PC-3 (cell line): ENCODE results near the gene SFTPD. TPM values are rescaled to one million over a fixed set of nuclear protein-coding genes. Genes with fewer than 3 reads are reported as not detected.
A peak's percentile ranks its signal among the peaks of the same experiment; 100 is the strongest.

ENCODE experiments used
- ATAC-seq: fragments of 200-7000 bp; cut with Tn5 transposase; 2 replicates; pipeline ENCODE4 v1.9.1; 2020; ENCODE audit warnings: mild to moderate bottlenecking, moderate library complexity
- BruUV-seq: library from RNA; stranded (reverse); fragments of 400-500 nt; replicated peaks from 2 replicates; lab custom pipeline; 2021; lab: Mats Ljungman, UMichigan
- CTCF ChIA-PET: fragments of 300-600 bp; sonication (Branson Sonifier 250); formaldehyde crosslinking; loops from one replicate; lab custom pipeline; 2022; ENCODE audit warnings: antibody characterized with exemption; lab: Charles Lee
- POLR2A ChIA-PET: fragments of 300-600 bp; sonication (Branson Sonifier 250); formaldehyde crosslinking; loops from one replicate; lab custom pipeline; 2022; ENCODE audit warnings: antibody characterized with exemption; ENCODE audit not compliant: unreplicated experiment; lab: Charles Lee
- DNase-seq: peaks from one replicate; pipeline ENCODE4 v3.0.0-alpha.2; 2015
- H2AFZ ChIP-seq: fragments of 300-600 bp; sonication (generic); 2 replicates; pipeline ENCODE4 v1.6.0; 2016; ENCODE audit warnings: antibody characterized with exemption, low read length
- H3F3A ChIP-seq: fragments of 300-600 bp; sonication (generic); one replicate; pipeline ENCODE4 v1.6.0; 2017; ENCODE audit warnings: antibody characterized with exemption, low read length, control low read depth, mild to moderate bottlenecking; ENCODE audit not compliant: unreplicated experiment
- H3K27ac ChIP-seq: fragments of 300-600 bp; sonication (generic); 2 replicates; pipeline ENCODE4 v1.5.1; 2016; ENCODE audit warnings: mild to moderate bottlenecking, low read length
- H3K27me3 ChIP-seq: fragments of 300-600 bp; sonication (generic); 2 replicates; pipeline ENCODE4 v1.6.1; 2016; ENCODE audit warnings: low read length, mixed read lengths
- H3K36me3 ChIP-seq: fragments of 300-600 bp; sonication (generic); 2 replicates; pipeline ENCODE4 v1.6.1; 2016; ENCODE audit warnings: low read depth, mixed run types, low read length, mixed read lengths
- H3K4me1 ChIP-seq: fragments of 300-600 bp; sonication (generic); 2 replicates; pipeline ENCODE4 v1.5.1; 2016; ENCODE audit warnings: low read length; ENCODE audit not compliant: insufficient read depth
- H3K4me2 ChIP-seq: fragments of 300-600 bp; sonication (generic); 2 replicates; pipeline ENCODE4 v1.6.0; 2016; ENCODE audit warnings: low read length
- H3K4me3 ChIP-seq: fragments of 300-600 bp; sonication (generic); 2 replicates; pipeline ENCODE4 v1.5.1; 2016; ENCODE audit warnings: mild to moderate bottlenecking, low read length, mixed read lengths
- H3K79me2 ChIP-seq: fragments of 300-600 bp; sonication (generic); 2 replicates; pipeline ENCODE4 v1.6.1; 2017; ENCODE audit warnings: low read length, mixed read lengths
- H3K9ac ChIP-seq: fragments of 300-600 bp; sonication (generic); 2 replicates; pipeline ENCODE4 v1.6.0; 2016; ENCODE audit warnings: mild to moderate bottlenecking, low read length
- H3K9me2 ChIP-seq: fragments of 300-600 bp; sonication (generic); replicated peaks from 2 replicates; pipeline ENCODE4 v1.6.1; 2016; ENCODE audit warnings: mixed run types, low read length, mixed read lengths
- H3K9me3 ChIP-seq: fragments of 300-600 bp; sonication (generic); 2 replicates; pipeline ENCODE4 v1.6.1; 2016; ENCODE audit warnings: low read length, mixed read lengths
- H4K20me1 ChIP-seq: fragments of 300-600 bp; sonication (generic); 2 replicates; pipeline ENCODE4 v1.6.1; 2016; ENCODE audit warnings: low read length, mixed read lengths
- EZH2 ChIP-seq: fragments of 300-600 bp; sonication (generic); IDR thresholded peaks from one replicate; pipeline ENCODE4 v1.6.1; 2017; ENCODE audit warnings: antibody characterized with exemption, mild to moderate bottlenecking, low read length; ENCODE audit not compliant: unreplicated experiment
- EZH2phosphoT487 ChIP-seq: fragments of 300-600 bp; sonication (generic); IDR thresholded peaks from 2 replicates; pipeline ENCODE4 v1.6.1; 2018; ENCODE audit warnings: mild to moderate bottlenecking, antibody characterized with exemption, low read length, borderline replicate concordance
- intact Hi-C: fragments of 100-400 bp; cut with micrococcal nuclease; formaldehyde crosslinking; loops from 2 replicates; pipeline ENCODE4 v1.9.0; 2023
- total RNA-seq: library from RNA; depleted of rRNA; stranded (reverse); fragments of >200 nt; gene quantifications from 2 replicates; pipeline ENCODE4 v1.2.3, GENCODE V29; 2014
- TF ChIP-seq, protein P1 (sequence below): fragments of 300-600 bp; sonication (generic); conservative IDR thresholded peaks from 2 replicates; pipeline ENCODE4 v1.5.1; 2017; ENCODE audit warnings: antibody characterized with exemption, low read depth, mild to moderate bottlenecking, low read length

SFTPD gene
- total RNA-seq, 1 experiment from 2014 or later: not detected

DNA sequence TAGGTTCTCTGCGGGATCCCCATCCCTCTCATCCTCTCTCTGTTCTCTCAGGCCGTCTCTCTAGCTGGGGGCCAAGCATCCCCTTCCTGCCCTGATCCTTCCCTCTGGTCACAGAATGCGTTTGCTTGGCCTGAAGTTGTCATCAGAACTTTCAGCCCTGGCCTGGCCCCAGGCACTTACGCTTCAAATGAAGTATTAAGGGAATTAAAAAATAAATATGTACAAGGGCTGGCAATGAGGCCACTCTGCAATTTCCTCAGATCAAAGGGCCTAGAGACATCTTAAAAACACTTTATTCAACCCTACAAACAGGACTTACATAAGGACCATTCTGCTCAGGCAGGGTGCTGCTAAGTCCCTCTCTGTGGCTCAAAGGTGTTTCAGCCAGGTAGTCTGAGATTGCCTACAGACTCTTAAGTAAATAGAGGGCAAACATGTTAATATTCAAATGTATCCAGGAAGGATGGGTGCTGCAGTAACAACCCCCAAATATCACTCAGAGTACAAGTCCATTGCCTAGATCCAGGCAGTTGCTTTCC, 16.0 kb downstream of the SFTPD start:
- H3K4me1 ChIP-seq: peaks cover 28% of the 10 kb centered on the region
- ChIA-PET POLR2A (no interaction called here), CTCF (interaction anchor here (0.6 kb wide), 1 partner anchor 38 kb away, joined by 5 read pairs; no protein-coding TSS in a partner anchor)
- H3K27me3 ChIP-seq: peaks cover 21% of the 10 kb centered on the region
- intact Hi-C loops: no loop called here
- no peak overlapping the region for H2AFZ ChIP-seq
- TF ChIP-seq EZH2 (no peak), EZH2phosphoT487 (no peak)
- TF ChIP-seq, protein P1, sequence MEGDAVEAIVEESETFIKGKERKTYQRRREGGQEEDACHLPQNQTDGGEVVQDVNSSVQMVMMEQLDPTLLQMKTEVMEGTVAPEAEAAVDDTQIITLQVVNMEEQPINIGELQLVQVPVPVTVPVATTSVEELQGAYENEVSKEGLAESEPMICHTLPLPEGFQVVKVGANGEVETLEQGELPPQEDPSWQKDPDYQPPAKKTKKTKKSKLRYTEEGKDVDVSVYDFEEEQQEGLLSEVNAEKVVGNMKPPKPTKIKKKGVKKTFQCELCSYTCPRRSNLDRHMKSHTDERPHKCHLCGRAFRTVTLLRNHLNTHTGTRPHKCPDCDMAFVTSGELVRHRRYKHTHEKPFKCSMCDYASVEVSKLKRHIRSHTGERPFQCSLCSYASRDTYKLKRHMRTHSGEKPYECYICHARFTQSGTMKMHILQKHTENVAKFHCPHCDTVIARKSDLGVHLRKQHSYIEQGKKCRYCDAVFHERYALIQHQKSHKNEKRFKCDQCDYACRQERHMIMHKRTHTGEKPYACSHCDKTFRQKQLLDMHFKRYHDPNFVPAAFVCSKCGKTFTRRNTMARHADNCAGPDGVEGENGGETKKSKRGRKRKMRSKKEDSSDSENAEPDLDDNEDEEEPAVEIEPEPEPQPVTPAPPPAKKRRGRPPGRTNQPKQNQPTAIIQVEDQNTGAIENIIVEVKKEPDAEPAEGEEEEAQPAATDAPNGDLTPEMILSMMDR: no peak
- no peak overlapping the region for H3K9ac ChIP-seq
- no peak overlapping the region for H3K27ac ChIP-seq
- no peaks in the 10 kb centered on the region for H4K20me1 ChIP-seq
- no TSS peak for BruUV-seq
- ATAC-seq: no peak
- no peaks in the 10 kb centered on the region for H3K79me2 ChIP-seq
- no peaks in the 10 kb centered on the region for H3K9me3 ChIP-seq
- H3F3A ChIP-seq: no peaks in the 10 kb centered on the region
- H3K4me3 ChIP-seq: no peak overlapping the region
- no peaks in the 10 kb centered on the region for H3K36me3 ChIP-seq
- H3K9me2 ChIP-seq: no peaks in the 10 kb centered on the region
- H3K4me2 ChIP-seq: 0 out of 2 replicates have a peak overlapping the region, but pooled peaks have one; percentile 2
- no peak for DNase-seq

DNA sequence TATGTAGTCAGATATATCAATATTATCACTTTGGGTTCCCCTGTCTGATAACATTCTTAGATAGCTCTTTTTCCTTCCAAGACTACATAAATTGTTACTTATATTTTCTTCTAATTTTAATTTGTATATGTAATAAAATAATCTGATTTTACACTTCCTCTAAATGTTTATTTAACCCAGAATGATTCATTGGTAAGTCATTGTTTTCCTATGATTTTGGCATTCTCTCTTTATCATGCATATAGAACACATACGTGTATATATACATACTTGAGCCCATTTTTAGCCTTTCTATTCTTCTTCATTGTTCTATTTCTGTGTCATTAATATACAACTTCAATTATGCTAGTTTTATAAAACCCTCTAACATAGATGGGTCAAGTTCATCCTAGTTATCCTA, 16.6 kb downstream of the SFTPD start:
- H3K9me3 ChIP-seq: no peaks in the 10 kb centered on the region
- BruUV-seq: no TSS peak
- 0 out of 2 replicates have a peak overlapping the region, but pooled peaks have one; percentile 2 for H3K4me2 ChIP-seq
- no peak overlapping the region for H2AFZ ChIP-seq
- POLR2A ChIA-PET: no interaction called here
- H3K27me3 ChIP-seq: peaks cover 19% of the 10 kb centered on the region
- CTCF ChIA-PET: interaction anchor here (0.6 kb wide), 1 partner anchor 39 kb away, joined by 5 read pairs; no protein-coding TSS in a partner anchor
- H4K20me1 ChIP-seq: no peaks in the 10 kb centered on the region
- DNase-seq (peak; percentile 84), ATAC-seq (peak; percentile 34)
- no peaks in the 10 kb centered on the region for H3K9me2 ChIP-seq
- H3K27ac ChIP-seq: no peak overlapping the region
- TF ChIP-seq, protein P1: no peak
- TF ChIP-seq EZH2 (no peak), EZH2phosphoT487 (no peak)
- no peak overlapping the region for H3K9ac ChIP-seq
- peaks cover 28% of the 10 kb centered on the region for H3K4me1 ChIP-seq
- no peaks in the 10 kb centered on the region for H3K79me2 ChIP-seq
- no peaks in the 10 kb centered on the region for H3F3A ChIP-seq
- intact Hi-C loops: no loop called here
- no peak overlapping the region for H3K4me3 ChIP-seq
- no peaks in the 10 kb centered on the region for H3K36me3 ChIP-seq

DNA sequence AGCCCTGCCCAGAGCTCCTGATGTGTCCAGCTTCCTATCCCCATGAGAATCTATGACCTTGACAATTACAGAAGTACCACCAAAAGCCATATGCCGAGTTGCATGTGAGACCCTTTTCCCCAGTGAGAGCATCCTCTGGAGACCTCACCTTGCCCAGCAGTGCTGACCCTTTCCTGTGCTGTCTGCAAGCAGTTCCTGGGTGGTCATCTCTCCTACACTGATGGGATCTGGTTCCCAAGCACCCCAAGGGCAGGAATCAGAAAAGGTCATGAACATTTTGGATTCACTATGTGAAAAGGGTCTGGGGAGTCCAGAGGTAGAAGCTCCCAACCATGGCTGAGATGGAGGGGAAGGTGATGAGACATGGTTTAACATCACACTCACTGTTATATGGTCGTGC, 18.2 kb downstream of the SFTPD start:
- CTCF ChIA-PET: interaction anchor here (0.9 kb wide), 1 partner anchor 16 kb away, joined by 4 read pairs; no protein-coding TSS in a partner anchor

More for the DNA sequence above, 18.2 kb downstream of the SFTPD start:
- intact Hi-C loops: no loop called here
- Histone ChIP-seq H3K9ac (no peak overlapping the region), H3K9me2 (no peaks in the 10 kb centered on the region), H4K20me1 (no peaks in the 10 kb centered on the region), H3K27ac (no peak overlapping the region), H3K4me1 (peaks cover 28% of the 10 kb centered on the region), H3K4me3 (no peak overlapping the region), H2AFZ (no peak overlapping the region), H3K4me2 (no peak overlapping the region), H3K9me3 (no peaks in the 10 kb centered on the region), H3F3A (no peaks in the 10 kb centered on the region), H3K79me2 (no peaks in the 10 kb centered on the region), H3K27me3 (peaks cover 19% of the 10 kb centered on the region), H3K36me3 (no peaks in the 10 kb centered on the region)
- BruUV-seq: no TSS peak
- no peak for ATAC-seq
- TF ChIP-seq EZH2 (no peak), EZH2phosphoT487 (no peak)
- TF ChIP-seq, protein P1: no peak
- POLR2A ChIA-PET: interaction anchor here (0.6 kb wide), 1 partner anchor 17 kb away, joined by 3 read pairs; no protein-coding TSS in a partner anchor
- DNase-seq: no peak
